Coronary artery (tissue), 2 donors: ENCODE data around the gene FAM83F.

Experiments
- DNase-seq: peaks from one replicate; pipeline ENCODE4 v3.0.0-alpha.2; 2017; ENCODE audit warnings: low spot score
- H3K27ac ChIP-seq, 2 donors: fragments of 200-600 bp; sonication (generic); one replicate each; pipeline ENCODE4 v1.5.1; 2016 to 2019
- H3K4me3 ChIP-seq: fragments of 200-600 bp; sonication (generic); 2 replicates; pipeline ENCODE4 v1.5.1; 2016; ENCODE audit warnings: mild to moderate bottlenecking, moderate library complexity
- TF ChIP-seq, protein P1 (sequence below): fragments of 200-600 bp; sonication (generic); IDR thresholded peaks from one replicate; pipeline ENCODE4 v1.5.1; 2019; ENCODE audit warnings: antibody characterized with exemption

The FAM83F gene

DNA sequence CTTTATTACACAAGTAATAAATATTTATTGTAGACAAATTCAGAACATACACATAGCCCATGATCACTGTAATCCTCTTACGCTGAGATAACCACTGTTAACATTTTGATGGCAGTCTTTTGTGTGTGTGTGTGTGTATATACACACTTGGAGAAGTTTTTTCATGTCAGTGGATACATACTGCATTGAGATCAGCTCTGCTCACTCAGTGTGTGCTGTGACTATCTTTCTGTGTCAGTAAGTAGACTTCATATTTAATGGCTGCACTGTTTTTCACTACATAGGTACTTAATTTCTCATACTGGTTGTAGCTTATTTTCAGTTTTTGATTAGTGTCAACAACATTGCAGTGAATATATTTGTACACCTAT lies 82.9 kb downstream of the FAM83F start:
- no peak overlapping the region for H3K4me3 ChIP-seq
- DNase-seq = no peak
- H3K27ac ChIP-seq = no peak overlapping the region
- TF ChIP-seq, protein P1, sequence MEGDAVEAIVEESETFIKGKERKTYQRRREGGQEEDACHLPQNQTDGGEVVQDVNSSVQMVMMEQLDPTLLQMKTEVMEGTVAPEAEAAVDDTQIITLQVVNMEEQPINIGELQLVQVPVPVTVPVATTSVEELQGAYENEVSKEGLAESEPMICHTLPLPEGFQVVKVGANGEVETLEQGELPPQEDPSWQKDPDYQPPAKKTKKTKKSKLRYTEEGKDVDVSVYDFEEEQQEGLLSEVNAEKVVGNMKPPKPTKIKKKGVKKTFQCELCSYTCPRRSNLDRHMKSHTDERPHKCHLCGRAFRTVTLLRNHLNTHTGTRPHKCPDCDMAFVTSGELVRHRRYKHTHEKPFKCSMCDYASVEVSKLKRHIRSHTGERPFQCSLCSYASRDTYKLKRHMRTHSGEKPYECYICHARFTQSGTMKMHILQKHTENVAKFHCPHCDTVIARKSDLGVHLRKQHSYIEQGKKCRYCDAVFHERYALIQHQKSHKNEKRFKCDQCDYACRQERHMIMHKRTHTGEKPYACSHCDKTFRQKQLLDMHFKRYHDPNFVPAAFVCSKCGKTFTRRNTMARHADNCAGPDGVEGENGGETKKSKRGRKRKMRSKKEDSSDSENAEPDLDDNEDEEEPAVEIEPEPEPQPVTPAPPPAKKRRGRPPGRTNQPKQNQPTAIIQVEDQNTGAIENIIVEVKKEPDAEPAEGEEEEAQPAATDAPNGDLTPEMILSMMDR = no peak

DNA sequence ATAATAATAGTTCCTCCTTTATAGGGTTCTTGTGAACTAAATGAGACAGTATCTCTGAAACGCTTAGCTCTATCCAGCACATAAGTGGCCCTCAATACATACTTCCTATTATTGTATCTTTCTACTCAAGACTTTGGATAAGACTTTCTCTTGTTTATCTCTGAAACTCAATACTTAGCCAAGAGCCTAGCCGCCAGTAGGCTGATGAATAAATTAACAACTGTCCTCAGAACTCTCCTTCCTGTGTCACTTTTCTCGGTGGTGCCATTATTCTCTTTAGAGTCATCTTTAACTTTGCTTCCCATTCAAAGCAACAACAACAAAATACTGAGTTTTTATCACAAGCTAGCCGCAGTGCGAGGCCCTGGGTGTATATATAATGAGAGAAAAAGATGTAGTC lies 86.9 kb downstream of the FAM83F start:
- H3K27ac ChIP-seq = no peak overlapping the region
- TF ChIP-seq, protein P1 = no peak
- no peak for DNase-seq
- no peak overlapping the region for H3K4me3 ChIP-seq

DNA sequence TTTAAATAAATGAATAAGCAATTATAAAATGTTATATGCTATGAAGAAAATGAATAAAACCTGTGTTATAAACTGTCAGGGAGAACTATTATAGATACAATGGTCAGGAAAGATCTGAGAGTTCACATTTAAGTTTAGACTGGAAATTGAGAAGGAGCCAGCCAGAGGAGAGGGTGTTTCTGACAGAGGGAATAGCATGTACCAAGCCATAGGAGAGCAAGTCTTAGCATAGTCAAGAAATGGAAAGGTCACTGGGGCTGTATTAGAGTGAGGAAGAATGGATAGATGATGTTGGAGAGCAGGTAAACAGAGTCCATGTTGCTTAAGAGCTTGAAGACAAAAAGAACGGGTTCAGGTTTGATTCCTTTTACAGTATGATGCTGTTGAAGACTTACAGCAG lies 87.4 kb downstream of the FAM83F start:
- no peak for DNase-seq
- no peak overlapping the region for H3K4me3 ChIP-seq

DNA sequence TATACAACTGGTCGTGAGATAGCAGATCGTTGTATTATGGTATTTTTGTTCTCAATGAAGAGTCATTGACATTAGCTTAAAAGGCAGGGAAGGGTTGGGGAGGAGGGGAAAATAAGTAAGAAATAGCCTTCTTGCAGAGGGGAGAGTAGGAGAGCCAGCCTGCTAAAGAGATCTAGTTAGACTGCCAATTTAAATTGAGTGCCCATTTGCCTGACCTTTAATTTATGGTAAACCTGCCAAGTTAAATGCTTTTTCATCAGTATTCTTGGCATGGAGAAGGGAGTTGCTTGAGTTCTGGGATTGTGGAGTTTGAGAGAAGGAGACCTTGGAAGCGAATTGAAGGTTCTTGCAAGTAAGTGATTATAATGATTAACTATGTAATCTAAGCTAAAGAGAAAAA lies 89.0 kb downstream of the FAM83F start:
- no peak for DNase-seq
- Histone ChIP-seq H3K27ac (no peak overlapping the region), H3K4me3 (no peak overlapping the region)
- TF ChIP-seq, protein P1 = no peak

More for the DNA sequence above, 87.4 kb downstream of the FAM83F start:
- TF ChIP-seq, protein P1 = no peak
- no peak overlapping the region for H3K27ac ChIP-seq

DNA sequence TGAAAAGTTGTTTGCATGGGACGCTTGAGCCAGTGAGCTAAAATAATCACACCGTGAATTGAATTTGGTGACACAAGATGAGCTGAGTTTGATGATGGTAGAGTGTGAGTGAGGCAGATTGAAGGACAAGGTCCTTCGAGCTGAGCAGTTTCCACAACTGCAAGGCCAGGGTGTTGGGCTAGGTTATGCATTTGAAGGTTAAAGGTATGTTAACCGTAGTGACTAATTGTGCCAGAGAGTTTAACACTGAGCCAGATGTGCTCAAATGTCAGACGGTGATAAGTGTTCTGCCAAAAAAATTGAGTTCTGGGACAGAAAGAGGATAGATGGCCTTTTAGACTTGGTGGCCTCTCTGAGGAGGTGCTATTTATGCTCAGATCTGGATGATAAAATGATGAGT lies 89.5 kb downstream of the FAM83F start:
- TF ChIP-seq, protein P1 = no peak
- Histone ChIP-seq H3K27ac (no peak overlapping the region), H3K4me3 (no peak overlapping the region)
- DNase-seq = no peak

DNA sequence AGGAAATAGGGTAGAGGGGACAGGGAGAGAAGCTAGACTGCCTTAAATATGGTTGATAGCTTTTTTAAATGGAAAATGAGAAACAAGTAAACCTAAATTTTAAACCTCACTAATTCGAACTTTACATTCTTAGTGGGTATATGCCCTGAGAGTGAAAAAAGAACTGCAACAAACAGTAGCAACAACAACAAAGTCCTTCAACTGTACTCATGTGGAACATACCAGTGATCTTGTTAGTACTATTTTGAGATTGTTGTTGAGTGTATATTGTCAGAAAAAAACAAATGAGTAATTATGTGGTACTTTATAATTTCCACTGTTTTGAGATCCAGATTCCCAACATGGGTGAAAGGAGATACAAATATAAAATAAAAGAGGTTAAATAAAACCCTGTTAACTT lies 94.1 kb downstream of the FAM83F start:
- Histone ChIP-seq H3K4me3 (no peak overlapping the region), H3K27ac (no peak overlapping the region)
- TF ChIP-seq, protein P1 = no peak
- DNase-seq = no peak
